Choroid plexus epithelial cell (primary cell): ENCODE data around the gene CSF1.
"Not testable (repeated sequence)": the region's sequence is repeated elsewhere in the genome, so short reads cannot be mapped to it uniquely, and the experiment has no call there.

ENCODE experiments used
- DNase-seq: peaks from one replicate; pipeline ENCODE4 v3.0.0-alpha.2; 2010; ENCODE audit warnings: low read depth
- H3K4me3 ChIP-seq: 2 replicates; pipeline ENCODE4 v1.5.1; 2011; ENCODE audit warnings: low read depth, mild to moderate bottlenecking, control low read depth, low read length, moderate library complexity
- CTCF ChIP-seq: conservative IDR thresholded peaks from 2 replicates; pipeline ENCODE4 v1.5.1; 2011; ENCODE audit warnings: low read depth, mild to moderate bottlenecking, control low read depth, inconsistent platforms, low read length, moderate library complexity

Gene CSF1

GRCh38 chr1:109878531-109879104 is 32.0 kb upstream of the CSF1 start:
- DNase-seq: no peak
- no peak overlapping the region for H3K4me3 ChIP-seq
- no peak for TF ChIP-seq CTCF

GRCh38 chr1:109879371-109879770 is 31.3 kb upstream of the CSF1 start:
- not testable (repeated sequence) for DNase-seq, H3K4me3 ChIP-seq

GRCh38 chr1:109879881-109880525 is 30.6 kb upstream of the CSF1 start:
- no peak for TF ChIP-seq CTCF
- no peak overlapping the region for H3K4me3 ChIP-seq

GRCh38 chr1:109880971-109881894 is 29.4 kb upstream of the CSF1 start:
- no peak for TF ChIP-seq CTCF
- DNase-seq: no peak
- H3K4me3 ChIP-seq: no peak overlapping the region

More at GRCh38 chr1:109879881-109880525, 30.6 kb upstream of the CSF1 start:
- DNase-seq: no peak

GRCh38 chr1:109881906-109882287 is 28.8 kb upstream of the CSF1 start:
- TF ChIP-seq CTCF: no peak
- H3K4me3 ChIP-seq: no peak overlapping the region
- DNase-seq: no peak

- H3K4me3 ChIP-seq: no peak overlapping the region
- DNase-seq: no peak
- no peak for TF ChIP-seq CTCF
Measured at GRCh38 chr1:109882288-109883245, 28.1 kb upstream of the CSF1 start.
